HG02588 (cell line): ENCODE measurements around the gene ACTR3.
"Not testable (repeated sequence)": the region's sequence is repeated elsewhere in the genome, so short reads cannot be mapped to it uniquely, and the experiment has no call there.

Experiments
- ATAC-seq: cut with Tn5 transposase; IDR thresholded peaks from one replicate; pipeline ENCODE4 v1.9.1; 2021; ENCODE audit warnings: mild to moderate bottlenecking, moderate library complexity; ENCODE audit not compliant: unreplicated experiment

Gene ACTR3

GRCh38 chr2:113889471-113890252 lies at the start of gene ACTR3:
Gene ACTR3, plus strand, starts transcription at chr2:113890089. Its CDS starts 191 bp downstream, at chr2:113890280.
- peak; percentile 53 for ATAC-seq

GRCh38 chr2:113840518-113840917 lies 49.4 kb upstream of the ACTR3 start:
- ATAC-seq = no peak

- no peak for ATAC-seq
Observed at GRCh38 chr2:113842919-113843736, 46.8 kb upstream of the ACTR3 start.

- ATAC-seq = not testable (repeated sequence)
Observed at GRCh38 chr2:113843737-113844050, 46.2 kb upstream of the ACTR3 start.

- ATAC-seq = no peak
Observed at GRCh38 chr2:113845261-113845660, 44.6 kb upstream of the ACTR3 start.

GRCh38 chr2:113845796-113846195 lies 44.1 kb upstream of the ACTR3 start:
- not testable (repeated sequence) for ATAC-seq

- ATAC-seq = no peak
Observed at GRCh38 chr2:113846429-113846828, 43.5 kb upstream of the ACTR3 start.

- peak; percentile 50 for ATAC-seq
Observed at GRCh38 chr2:113847144-113847543, 42.7 kb upstream of the ACTR3 start.

- ATAC-seq = no peak
Observed at GRCh38 chr2:113848758-113849415, 41.0 kb upstream of the ACTR3 start.

GRCh38 chr2:113850687-113851086 lies 39.2 kb upstream of the ACTR3 start:
- ATAC-seq = no peak

GRCh38 chr2:113851640-113852039 lies 38.2 kb upstream of the ACTR3 start:
- ATAC-seq = no peak

GRCh38 chr2:113854208-113854607 lies 35.7 kb upstream of the ACTR3 start:
- no peak for ATAC-seq

GRCh38 chr2:113854970-113855740 lies 34.7 kb upstream of the ACTR3 start:
- ATAC-seq = no peak

- ATAC-seq = no peak
Observed at GRCh38 chr2:113857464-113857863, 32.4 kb upstream of the ACTR3 start.

- no peak for ATAC-seq
Observed at GRCh38 chr2:113858764-113859163, 31.1 kb upstream of the ACTR3 start.

GRCh38 chr2:113861740-113862139 lies 28.1 kb upstream of the ACTR3 start:
- ATAC-seq = peak; percentile 33

- no peak for ATAC-seq
Observed at GRCh38 chr2:113863144-113863543, 26.7 kb upstream of the ACTR3 start.

GRCh38 chr2:113867571-113867970 lies 22.3 kb upstream of the ACTR3 start:
- no peak for ATAC-seq

GRCh38 chr2:113869253-113869652 lies 20.6 kb upstream of the ACTR3 start:
- ATAC-seq = no peak

- ATAC-seq = no peak
Observed at GRCh38 chr2:113872201-113872600, 17.7 kb upstream of the ACTR3 start.

- ATAC-seq = no peak
Observed at GRCh38 chr2:113873867-113874266, 16.0 kb upstream of the ACTR3 start.
